ENCODE data around the gene PPP6R2.
"Not testable (repeated sequence)": the region's sequence is repeated elsewhere in the genome, so short reads cannot be mapped to it uniquely, and the experiment has no call there.

Gene PPP6R2

GRCh38 chr22:50317178-50317577, 25.9 kb upstream of the PPP6R2 start:
- DNase-seq (ENCODE audit: low read depth) = no peak

- no peak for DNase-seq (ENCODE audit: low read depth)
Observed at GRCh38 chr22:50317674-50318073, 25.5 kb upstream of the PPP6R2 start.

GRCh38 chr22:50318356-50318697, 24.8 kb upstream of the PPP6R2 start:
- no peak for DNase-seq (ENCODE audit: low read depth)

GRCh38 chr22:50318698-50319411, 24.3 kb upstream of the PPP6R2 start:
- no peak for DNase-seq (ENCODE audit: low read depth)

GRCh38 chr22:50319503-50319951, 23.6 kb upstream of the PPP6R2 start:
- DNase-seq (ENCODE audit: low read depth) = no peak

GRCh38 chr22:50320116-50320515, 23.0 kb upstream of the PPP6R2 start:
- no peak for DNase-seq (ENCODE audit: low read depth)

GRCh38 chr22:50320671-50321325, 22.3 kb upstream of the PPP6R2 start:
- no peak for DNase-seq (ENCODE audit: low read depth)

GRCh38 chr22:50322382-50323104, 20.6 kb upstream of the PPP6R2 start:
- not testable (repeated sequence) for DNase-seq (ENCODE audit: low read depth)

- DNase-seq (ENCODE audit: low read depth) = no peak
Observed at GRCh38 chr22:50323900-50324299, 19.2 kb upstream of the PPP6R2 start.

- no peak for DNase-seq (ENCODE audit: low read depth)
Observed at GRCh38 chr22:50325444-50326224, 17.5 kb upstream of the PPP6R2 start.

GRCh38 chr22:50326225-50326955, 16.7 kb upstream of the PPP6R2 start:
- no peak for DNase-seq (ENCODE audit: low read depth)

GRCh38 chr22:50326956-50327710, 16.0 kb upstream of the PPP6R2 start, which contains the start of gene DENND6B:
Gene DENND6B (minus strand): TSS chr22:50327012. CDS start chr22:50326988, 24 bp downstream.
- DNase-seq (ENCODE audit: low read depth) = peak; percentile 69

GRCh38 chr22:50327711-50328019, 15.5 kb upstream of the PPP6R2 start:
- no peak for DNase-seq (ENCODE audit: low read depth)

- no peak for DNase-seq (ENCODE audit: low read depth)
Observed at GRCh38 chr22:50329236-50329635, 13.9 kb upstream of the PPP6R2 start.

- not testable (repeated sequence) for DNase-seq (ENCODE audit: low read depth)
Observed at GRCh38 chr22:50334433-50334832, 8.7 kb upstream of the PPP6R2 start.

GRCh38 chr22:50337262-50338041, 5.7 kb upstream of the PPP6R2 start:
- DNase-seq (ENCODE audit: low read depth) = no peak

- no peak for DNase-seq (ENCODE audit: low read depth)
Observed at GRCh38 chr22:50338042-50338573, 5.0 kb upstream of the PPP6R2 start.

- DNase-seq (ENCODE audit: low read depth) = no peak
Observed at GRCh38 chr22:50338860-50339462, 4.2 kb upstream of the PPP6R2 start.

All from GM04504 (cell line).